GM12878 (cell line): Measurements from ENCODE around the gene PCSK9. TPM values are rescaled to one million over a fixed set of nuclear protein-coding genes. Genes with fewer than 3 reads are reported as not detected.

Experiments
- ATAC-seq: fragments of 200-7000 bp; cut with Tn5 transposase; 3 replicates; pipeline ENCODE4 v1.9.1; 2020; ENCODE audit warnings: mild to moderate bottlenecking, moderate library complexity
- BruUV-seq: library from RNA; stranded (reverse); fragments of 400-500 nt; replicated peaks from 2 replicates; lab custom pipeline; 2021; lab: Mats Ljungman, UMichigan
- CTCF ChIA-PET: fragments of 300-600 bp; sonication (Branson Sonifier 250); formaldehyde crosslinking; extraction: SDS; loops from one replicate; lab custom pipeline; 2021; ENCODE audit warnings: inconsistent platforms; lab: Yijun Ruan, JAX
- POLR2A ChIA-PET: fragments of 350-600 bp; formaldehyde crosslinking; extraction: SDS; loops from one replicate; lab custom pipeline; 2021; ENCODE audit warnings: inconsistent platforms; lab: Charles Lee
- RAD21 ChIA-PET: fragments of 300-600 bp; sonication (Branson Sonifier 250); formaldehyde crosslinking; loops from one replicate; lab custom pipeline; 2023; ENCODE audit warnings: antibody characterized with exemption; ENCODE audit not compliant: unreplicated experiment; lab: Charles Lee
- SMC1A ChIA-PET: fragments of 300-600 bp; sonication (Branson Sonifier 250); formaldehyde crosslinking; loops from one replicate; lab custom pipeline; 2023; ENCODE audit not compliant: unreplicated experiment, uncharacterized antibody; lab: Charles Lee
- DNase-seq: peaks from one replicate; pipeline ENCODE4 v3.0.0-alpha.2; 2011; ENCODE audit warnings: low read depth, low spot score
- FAIRE-seq: peaks from 3 replicates; lab custom pipeline; 2011; peaks lifted over from hg19 to GRCh38; lab: Jason Lieb, UNC
- H2AFZ ChIP-seq: 2 replicates; pipeline ENCODE4 v1.6.0; 2011; ENCODE audit warnings: low read depth, low read length, control low read depth; ENCODE audit not compliant: control insufficient read depth
- H3K27ac ChIP-seq: 2 replicates; pipeline ENCODE4 v1.5.1; 2011; ENCODE audit warnings: control low read depth; ENCODE audit not compliant: control insufficient read depth, insufficient read depth
- H3K27me3 ChIP-seq, 2 experiments: replicated peaks in 1 of 2; 2 replicates each; pipeline versions ENCODE4 v1.6.0 to v1.6.1; 2011; ENCODE audit warnings: low read length in 1 of 2; ENCODE audit not compliant: control insufficient read depth in 2 of 2, insufficient read depth in 2 of 2
- H3K36me3 ChIP-seq, 2 experiments: 2 replicates each; pipeline ENCODE4 v1.5.1; 2011; ENCODE audit warnings: low read length in 1 of 2; ENCODE audit not compliant: control insufficient read depth in 2 of 2, insufficient read depth in 2 of 2
- H3K4me1 ChIP-seq: 2 replicates; pipeline ENCODE4 v1.6.1; 2011; ENCODE audit warnings: mild to moderate bottlenecking, low read length, moderate library complexity, mixed read lengths; ENCODE audit not compliant: control insufficient read depth, insufficient read depth
- H3K4me2 ChIP-seq: 2 replicates; pipeline ENCODE4 v1.6.0; 2011; ENCODE audit warnings: control low read depth; ENCODE audit not compliant: control insufficient read depth, insufficient read depth
- H3K4me3 ChIP-seq: fragments of 200-600 bp; sonication (generic); 2 replicates; pipeline ENCODE4 v1.5.1; 2016
- H3K79me2 ChIP-seq: 2 replicates; pipeline ENCODE4 v1.6.0; 2011; ENCODE audit warnings: low read length; ENCODE audit not compliant: control insufficient read depth, insufficient read depth
- H3K9ac ChIP-seq: 2 replicates; pipeline ENCODE4 v1.8.0; 2011; ENCODE audit warnings: low read length, control low read depth, mixed read lengths; ENCODE audit not compliant: control insufficient read depth, insufficient read depth
- H3K9me3 ChIP-seq: replicated peaks from 3 replicates; pipeline ENCODE4 v1.5.1; 2011; ENCODE audit warnings: mild to moderate bottlenecking, low read length; ENCODE audit not compliant: control insufficient read depth, insufficient read depth
- H4K20me1 ChIP-seq: 2 replicates; pipeline ENCODE4 v1.6.0; 2011; ENCODE audit not compliant: control insufficient read depth, insufficient read depth
- CBFB ChIP-seq: IDR thresholded peaks from 2 replicates; pipeline ENCODE4 v1.6.1; 2016; ENCODE audit warnings: antibody characterized with exemption, low read depth
- CHD2 ChIP-seq: IDR thresholded peaks from 2 replicates; pipeline ENCODE4 v1.6.1; 2011; ENCODE audit warnings: low read depth, low read length, improper control_type of control experiment, borderline replicate concordance
- CUX1 ChIP-seq: IDR thresholded peaks from 2 replicates; pipeline ENCODE4 v1.6.1; 2012; ENCODE audit warnings: improper control_type of control experiment, low read depth, low read length; ENCODE audit not compliant: insufficient replicate concordance
- GABPA ChIP-seq: IDR thresholded peaks from 2 replicates; pipeline ENCODE4 v1.6.1; 2014; ENCODE audit warnings: antibody characterized with exemption, low read depth, mild to moderate bottlenecking, inconsistent platforms
- POLR2A ChIP-seq: IDR thresholded peaks from 2 replicates; pipeline ENCODE4 v1.6.1; 2011; ENCODE audit warnings: low read depth, mild to moderate bottlenecking, low read length
- WGBS: methylation state at CpG from one replicate; pipeline ENCODE4 v1.1.6; 2016; ENCODE audit warnings: low lambda C conversion rate; ENCODE audit not compliant: insufficient replicate concordance, insufficient coverage; ENCODE audit errors: missing lambda C conversion rate; 5-methylcytosine and 5-hydroxymethylcytosine counted together
- in situ Hi-C: fragments of 300-500 bp; cut with MboI; formaldehyde crosslinking; loops from 9 replicates; pipeline ENCODE4 v1.14.3; 2018; ENCODE audit warnings: mixed read lengths
- intact Hi-C: fragments of 100-400 bp; cut with micrococcal nuclease; formaldehyde crosslinking; loops from one replicate; pipeline ENCODE4 v1.14.2; 2022; ENCODE audit not compliant: unreplicated experiment
- polyA plus RNA-seq, 11 experiments: library from polyadenylated mRNA; depleted of rRNA in 4 of 11; unstranded in 6 of 11; stranded (reverse) in 5 of 11; fragments of >200 nt; fragmentation: Nextera tagmentation in 4 of 11; fragmentation: Illumina TruSeq in 1 of 11; extraction: Ambion mirVana in 4 of 11; extraction: Trizol in 1 of 11; gene quantifications; 1 replicate in 1 of 11; 2 replicates in 10 of 11; pipeline versions ENCODE4 v1.2.1 to v1.2.3, GENCODE V29; 2011 to 2016; ENCODE audit warnings: inconsistent platforms in 2 of 11, missing spikeins in 2 of 11, low read depth in 1 of 11
- total RNA-seq, 4 experiments: library from RNA; depleted of rRNA in 3 of 4; stranded (reverse); fragments of >200 nt in 3 of 4; fragmentation: Illumina TruSeq in 1 of 4; extraction: Trizol in 1 of 4; gene quantifications; 2 replicates each; pipeline versions ENCODE4 v1.2.1 to v1.2.3, GENCODE V29; 2013 to 2021

PCSK9 gene
- total and polyA plus RNA-seq, 10 of the 15 experiments (the other 5 are each of a cell fraction or from before 2014, with no cell fraction given): 0.03 to 0.15 TPM; not detected in 8

GRCh38 chr1:55069280-55069679 is 29.9 kb downstream of the PCSK9 start:
- Histone ChIP-seq H3K9ac (no peak overlapping the region), H3K36me3 (peaks cover 21 to 33% of the 10 kb centered on the region in 2 experiments), H3K9me3 (no peaks in the 10 kb centered on the region), H3K4me2 (no peak overlapping the region), H3K4me1 (no peaks in the 10 kb centered on the region), H3K27ac (no peak overlapping the region), H3K27me3 (no peaks in the 10 kb centered on the region), H2AFZ (no peak overlapping the region), H3K79me2 (no peaks in the 10 kb centered on the region)
- ChIA-PET POLR2A (interaction anchor here (0.6 kb wide), 2 partner anchors 74 to 589 kb away, joined by 4 to 6 read pairs; no protein-coding TSS in a partner anchor), CTCF (no interaction called here), RAD21 (no interaction called here), SMC1A (no interaction called here)
- no peak for ATAC-seq
- intact Hi-C loops (no loop called here), in situ Hi-C loops (no loop called here)
- no peak for FAIRE-seq
- BruUV-seq: no TSS peak
- 93% methylated on average over 7 of the region's 7 CpGs for WGBS
- no peak for DNase-seq
- TF ChIP-seq POLR2A: 0 out of 2 replicates have a peak, but pooled peaks have one; percentile 24
- no peak for TF ChIP-seq GABPA
- TF ChIP-seq, all 136 proteins: peak for 1
- no peak overlapping the region for H3K4me3 ChIP-seq
- no peaks in the 10 kb centered on the region for H4K20me1 ChIP-seq

GRCh38 chr1:55070293-55071164 is 31.2 kb downstream of the PCSK9 start:
- Histone ChIP-seq H3K36me3 (peaks cover 21 to 39% of the 10 kb centered on the region in 2 experiments), H3K4me1 (no peaks in the 10 kb centered on the region), H3K27me3 (no peaks in the 10 kb centered on the region), H4K20me1 (no peaks in the 10 kb centered on the region)
- POLR2A ChIA-PET: no interaction called here
- TF ChIP-seq CBFB (no peak), CUX1 (no peak), CHD2 (no peak)
- TF ChIP-seq, all 136 proteins: peak for 0
- ChIA-PET SMC1A (interaction anchor here (0.7 to 1.5 kb wide), 4 partner anchors 43 to 270 kb away, joined by 3 to 5 read pairs (median 3); no protein-coding TSS in a partner anchor), CTCF (interaction anchor here (0.9 to 3.4 kb wide), 5 partner anchors 9 to 210 kb away, joined by 3 to 13 read pairs (median 4); no protein-coding TSS in a partner anchor), RAD21 (no interaction called here)
- H3K4me3 ChIP-seq: no peak overlapping the region
- no peak for DNase-seq
- H3K27ac ChIP-seq: no peak overlapping the region
- FAIRE-seq: no peak
- H3K9me3 ChIP-seq: no peaks in the 10 kb centered on the region
- 95% methylated on average over 16 of the region's 17 CpGs for WGBS
- H2AFZ ChIP-seq: no peak overlapping the region
- no peaks in the 10 kb centered on the region for H3K79me2 ChIP-seq
- no TSS peak for BruUV-seq
- ATAC-seq: no peak
- H3K9ac ChIP-seq: no peak overlapping the region
- intact Hi-C loops (no loop called here), in situ Hi-C loops (no loop called here)
- no peak overlapping the region for H3K4me2 ChIP-seq
